Activated CD4-positive, CD25-positive, alpha-beta regulatory T cell (primary cell): Measurements from ENCODE around the gene ANKAR.
"Not testable (repeated sequence)": the region's sequence is repeated elsewhere in the genome, so short reads cannot be mapped to it uniquely, and the experiment has no call there.

Experiments used
- DNase-seq, 4 experiments: peaks; one replicate each; lab custom pipeline; 2025; lab: John Stamatoyannopoulos, UW

Gene ANKAR

DNA sequence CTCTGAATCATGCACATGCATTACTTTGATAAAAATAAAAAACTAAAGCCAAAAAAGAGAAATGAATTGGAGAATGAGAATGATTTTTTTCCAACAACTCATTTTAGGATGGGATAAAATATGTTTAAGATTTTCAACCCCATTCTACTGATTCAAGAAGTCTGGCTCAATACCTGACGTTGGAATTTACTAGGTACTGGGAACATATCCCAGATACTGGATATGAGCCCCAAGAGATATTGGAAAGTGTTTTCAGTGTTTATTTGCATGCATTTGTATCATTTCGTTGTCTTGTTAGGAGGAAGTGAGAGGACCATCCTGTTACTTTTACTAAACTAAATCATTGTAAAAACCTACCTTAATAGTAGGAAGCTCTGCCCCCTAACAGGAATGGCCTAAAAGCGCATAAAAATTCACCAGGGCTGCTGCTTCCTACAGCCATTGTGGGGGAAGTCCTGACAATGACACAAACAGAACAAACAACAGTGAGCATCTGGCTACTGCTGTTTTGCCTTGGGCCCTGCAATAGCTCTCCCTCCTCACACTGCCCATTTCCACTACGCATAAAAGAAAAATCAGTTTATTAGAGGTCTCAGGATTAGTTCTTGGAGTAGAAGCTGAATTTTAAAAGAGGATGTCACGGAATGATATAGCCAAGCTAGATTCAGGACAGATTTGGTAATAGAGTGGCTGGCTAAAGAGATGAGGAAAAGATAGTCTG lies 35.2 kb downstream of the ANKAR start:
- DNase-seq, result no peak

- not testable (repeated sequence) for DNase-seq
These were observed 43.1 kb downstream of the ANKAR start for GRCh38 chr2:189717593-189717992.

- DNase-seq, result no peak
These were observed 45.1 kb downstream of the ANKAR start for GRCh38 chr2:189719571-189719970.

GRCh38 chr2:189723192-189723591 lies 48.7 kb downstream of the ANKAR start:
- DNase-seq, result no peak
